ENCODE data around the gene ZNF222.

Gene ZNF222

GRCh38 chr19:44025217-44025936 is at the start of gene ZNF222:
Gene ZNF222 (plus strand): TSS chr19:44025379. CDS start chr19:44025437, 58 bp downstream.
- peak; percentile 86 for DNase-seq

- DNase-seq = no peak
Measured at GRCh38 chr19:43976732-43977131, 48.4 kb upstream of the ZNF222 start.

GRCh38 chr19:43983544-43983911 is 41.7 kb upstream of the ZNF222 start:
- no peak for DNase-seq

- peak; percentile 84 for DNase-seq
Measured at GRCh38 chr19:43983912-43984686, 41.1 kb upstream of the ZNF222 start, which contains the start of gene ZNF155. Gene ZNF155 (plus strand): TSS chr19:43984188. CDS start chr19:43988544, 4,356 bp downstream.

- DNase-seq = no peak
Measured at GRCh38 chr19:43984687-43985000, 40.5 kb upstream of the ZNF222 start.

GRCh38 chr19:43997631-43998290 is 27.4 kb upstream of the ZNF222 start:
- no peak for DNase-seq

- DNase-seq = no peak
Measured at GRCh38 chr19:44002212-44002565, 23.0 kb upstream of the ZNF222 start.

GRCh38 chr19:44002566-44003460 is 22.4 kb upstream of the ZNF222 start, which contains the start of gene ZNF230:
Gene ZNF230 (plus strand): TSS chr19:44002957. CDS start chr19:44007079, 4,122 bp downstream.
- DNase-seq = peak; percentile 92

GRCh38 chr19:44003461-44004009 is 21.6 kb upstream of the ZNF222 start:
- DNase-seq = no peak

GRCh38 chr19:44005973-44006372 is 19.2 kb upstream of the ZNF222 start:
- DNase-seq = no peak

GRCh38 chr19:44007473-44007872 is 17.7 kb upstream of the ZNF222 start:
- no peak for DNase-seq

GRCh38 chr19:44010468-44010867 is 14.7 kb upstream of the ZNF222 start:
- DNase-seq = no peak

GRCh38 chr19:44019498-44019897 is 5.7 kb upstream of the ZNF222 start:
- DNase-seq = no peak

GRCh38 chr19:44021221-44021620 is 4.0 kb upstream of the ZNF222 start:
- no peak for DNase-seq

GRCh38 chr19:44024900-44025216 is 321 bp upstream of the ZNF222 start:
- no peak for DNase-seq

- no peak for DNase-seq
Measured at GRCh38 chr19:44026622-44027021, 1.4 kb downstream of the ZNF222 start.

- no peak for DNase-seq
Measured at GRCh38 chr19:44032001-44032610, 6.9 kb downstream of the ZNF222 start.

GRCh38 chr19:44042147-44042546 is 17.0 kb downstream of the ZNF222 start:
- DNase-seq = no peak

- peak; percentile 13 for DNase-seq
Measured at GRCh38 chr19:44050740-44051649, 25.8 kb downstream of the ZNF222 start.

GRCh38 chr19:44051650-44052402 is 26.6 kb downstream of the ZNF222 start, which contains the start of gene ZNF223:
Gene ZNF223 (plus strand): TSS chr19:44052036. CDS start chr19:44055177, 3,141 bp downstream.
- peak; percentile 82 for DNase-seq
